Cerebellar nuclear complex (tissue), 1 donor: ENCODE results near the gene LYRM2.

Experiments
- DNase-seq, 2 experiments: peaks; one replicate each; lab custom pipeline; 2025; lab: John Stamatoyannopoulos, UW

Gene LYRM2

DNA sequence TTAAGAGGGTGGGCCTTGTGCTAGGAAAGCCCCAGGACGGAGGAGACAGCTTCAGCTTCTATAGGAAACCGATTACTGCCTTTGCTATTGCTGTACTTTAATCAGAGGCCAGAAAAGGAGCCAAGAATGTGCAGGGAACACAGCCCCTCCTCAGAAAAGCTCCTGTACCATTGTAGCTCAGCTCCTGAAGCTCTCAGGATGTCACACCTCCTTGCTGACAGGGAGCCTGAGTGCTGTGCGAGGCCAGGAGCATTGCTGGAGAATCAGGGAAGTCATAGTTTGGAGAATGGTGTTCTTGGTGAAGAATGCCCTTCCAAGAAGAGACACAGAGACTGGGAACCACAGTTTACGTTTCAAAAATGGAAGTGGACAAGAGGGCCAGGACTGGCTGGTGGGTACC lies 46.8 kb downstream of the LYRM2 start:
- no peak for DNase-seq

DNA sequence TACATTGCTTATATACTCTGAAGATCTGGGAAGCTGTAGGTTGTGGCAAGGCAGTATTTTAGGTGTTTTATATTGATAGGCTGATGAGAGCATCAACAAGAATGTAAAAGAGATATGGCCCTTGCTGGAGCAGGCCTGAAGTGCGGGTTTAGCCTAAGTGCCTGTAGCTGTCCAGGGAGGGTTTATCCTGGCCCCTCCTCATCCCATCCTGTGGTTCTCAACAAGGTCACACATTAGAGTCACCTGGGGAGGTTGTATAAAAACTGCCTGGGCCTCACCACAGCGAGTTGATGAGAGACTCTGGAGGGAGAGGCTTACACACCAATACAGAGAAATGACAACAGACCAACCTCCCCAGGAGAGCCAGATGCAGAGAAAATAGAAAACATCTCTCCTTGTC lies 48.4 kb downstream of the LYRM2 start:
- DNase-seq: no peak

DNA sequence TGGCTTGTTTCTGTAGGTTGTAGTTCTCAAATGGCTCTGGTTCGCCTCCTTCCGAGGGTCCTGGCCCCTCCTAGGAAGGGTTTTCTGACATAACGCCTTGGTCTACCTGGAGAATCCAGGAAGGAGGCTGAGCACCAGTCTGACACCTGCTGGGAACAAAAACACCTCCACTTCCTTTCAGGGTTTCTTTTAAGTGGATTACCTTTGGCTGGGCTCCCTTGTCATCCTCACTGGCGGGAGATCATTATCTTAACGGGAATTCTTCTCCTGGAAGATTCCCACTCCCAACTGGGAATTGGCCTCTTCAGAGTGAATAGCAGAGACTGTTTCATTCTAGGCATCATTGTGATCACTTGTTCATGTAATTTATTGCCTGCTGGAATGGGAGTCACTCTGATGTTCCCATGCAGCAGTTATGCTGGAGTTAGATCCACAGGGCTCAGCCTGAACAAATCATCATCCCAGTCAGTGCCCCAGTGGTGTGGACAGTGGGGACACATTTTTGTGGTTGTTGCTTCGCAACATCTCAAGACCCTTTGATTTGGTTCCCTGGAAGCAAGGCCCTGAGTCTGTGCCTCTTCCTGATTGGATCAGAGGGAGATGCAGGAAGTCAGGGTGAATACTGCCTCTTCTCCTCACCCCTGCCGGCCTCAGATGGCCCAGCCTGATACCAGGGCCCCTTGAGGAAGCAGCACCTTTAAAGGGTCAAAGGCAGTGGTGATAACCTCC lies 49.1 kb downstream of the LYRM2 start:
- DNase-seq: no peak

DNA sequence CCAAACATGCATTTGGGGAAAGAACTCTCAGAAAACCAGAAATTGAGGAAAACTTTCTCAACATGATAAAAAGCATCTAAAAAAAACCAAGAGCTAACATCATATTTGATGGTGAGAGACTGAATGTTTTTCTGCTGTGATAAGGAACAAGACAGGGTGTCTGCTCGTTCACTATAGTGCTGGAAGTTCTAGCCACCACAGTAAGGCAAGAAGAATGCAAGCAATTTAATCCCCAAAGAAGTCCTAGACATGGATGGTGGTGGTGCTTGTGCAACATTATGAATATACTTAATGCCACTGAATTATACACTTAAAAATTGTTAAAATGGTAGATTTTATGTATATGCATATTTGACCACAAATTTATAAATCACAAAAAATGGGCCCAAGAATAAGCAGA lies 53.4 kb downstream of the LYRM2 start:
- DNase-seq: no peak

DNA sequence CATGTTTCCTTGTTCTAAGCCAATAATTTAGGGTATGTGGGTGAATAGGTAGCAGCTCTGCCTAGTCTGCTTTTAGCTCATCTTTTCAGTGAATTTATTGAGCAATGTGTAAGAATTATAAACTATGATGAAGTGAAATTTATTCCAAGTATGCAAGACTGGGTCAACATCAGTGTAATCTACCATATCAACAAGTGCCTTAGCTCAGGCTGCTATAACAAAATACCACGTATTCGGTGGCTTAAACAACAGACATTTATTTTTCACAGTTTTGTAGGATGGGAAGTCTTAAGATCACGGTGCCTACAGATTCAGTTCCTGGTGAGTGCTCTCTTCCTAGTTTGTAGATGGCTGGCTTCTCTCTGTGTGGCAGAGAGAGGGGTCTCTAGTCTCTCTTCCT lies 54.0 kb downstream of the LYRM2 start:
- no peak for DNase-seq

DNA sequence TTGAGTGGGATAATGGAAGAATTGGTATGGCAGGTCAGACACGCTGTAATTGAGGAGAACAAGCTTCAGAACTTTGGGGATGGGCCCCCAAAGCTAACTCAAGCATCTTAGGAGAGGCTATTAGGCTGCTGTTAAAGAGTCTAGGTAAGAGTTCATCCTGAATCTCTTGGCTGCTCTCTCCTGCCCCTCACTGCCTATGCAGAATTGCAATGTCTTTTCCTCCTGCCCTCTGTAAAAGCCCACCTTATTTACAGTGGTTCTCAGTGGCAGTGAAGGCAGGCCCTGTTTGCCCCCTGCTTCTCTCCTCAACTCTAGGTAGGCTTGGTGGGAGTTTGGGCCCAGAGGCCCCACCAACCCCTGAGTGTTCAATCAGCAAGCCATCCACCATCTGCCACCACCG lies 55.0 kb downstream of the LYRM2 start:
- DNase-seq: no peak

DNA sequence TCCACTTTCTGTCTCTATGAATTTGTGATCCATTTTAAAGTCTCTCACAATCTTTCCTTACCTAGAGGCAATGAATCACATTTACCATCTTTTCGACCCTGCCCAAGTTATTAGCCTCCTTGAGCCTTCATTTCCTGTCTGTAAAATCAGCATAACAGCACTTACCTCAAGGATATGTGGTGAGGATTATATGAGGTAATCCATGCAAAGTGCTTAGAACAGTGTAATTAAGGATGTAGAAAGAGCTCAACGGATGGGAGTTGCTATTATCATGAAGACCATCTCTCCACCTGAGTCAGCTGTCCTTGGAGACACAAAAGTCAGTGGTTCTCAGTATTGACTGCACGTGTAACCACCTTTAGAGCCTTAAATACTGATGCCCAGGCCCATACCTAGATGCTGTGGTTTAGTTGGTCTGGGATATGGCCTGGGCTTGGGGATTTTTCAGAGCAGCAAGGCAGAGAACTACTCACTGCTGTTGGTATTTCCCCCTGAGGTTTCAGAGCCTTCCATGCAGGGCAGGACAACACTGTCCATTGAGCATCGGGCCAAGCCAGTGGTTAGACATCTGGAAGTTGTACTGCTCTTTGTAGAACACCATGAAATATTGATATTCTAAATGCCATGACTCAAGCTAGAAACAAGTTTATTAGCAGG lies 55.8 kb downstream of the LYRM2 start:
- DNase-seq: no peak

DNA sequence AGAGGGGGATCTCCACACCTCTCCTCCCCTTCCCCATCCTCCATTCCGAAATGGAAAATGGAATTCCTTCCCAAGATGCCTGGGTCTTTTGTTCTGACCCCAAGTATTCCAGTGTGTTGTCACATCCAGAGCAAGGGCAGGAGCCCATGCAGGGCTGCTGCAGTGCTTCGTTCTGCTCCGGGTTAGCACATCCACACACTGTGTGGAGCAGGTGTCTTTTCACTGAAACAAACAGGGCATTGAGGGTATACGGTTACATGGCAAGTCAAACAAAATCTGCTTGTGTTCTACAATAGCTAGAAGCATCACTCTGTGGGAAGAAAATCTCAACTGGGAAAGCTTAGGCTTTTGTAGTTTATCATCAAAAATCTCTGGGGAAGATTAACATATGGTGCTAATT lies 56.9 kb downstream of the LYRM2 start:
- DNase-seq: no peak

DNA sequence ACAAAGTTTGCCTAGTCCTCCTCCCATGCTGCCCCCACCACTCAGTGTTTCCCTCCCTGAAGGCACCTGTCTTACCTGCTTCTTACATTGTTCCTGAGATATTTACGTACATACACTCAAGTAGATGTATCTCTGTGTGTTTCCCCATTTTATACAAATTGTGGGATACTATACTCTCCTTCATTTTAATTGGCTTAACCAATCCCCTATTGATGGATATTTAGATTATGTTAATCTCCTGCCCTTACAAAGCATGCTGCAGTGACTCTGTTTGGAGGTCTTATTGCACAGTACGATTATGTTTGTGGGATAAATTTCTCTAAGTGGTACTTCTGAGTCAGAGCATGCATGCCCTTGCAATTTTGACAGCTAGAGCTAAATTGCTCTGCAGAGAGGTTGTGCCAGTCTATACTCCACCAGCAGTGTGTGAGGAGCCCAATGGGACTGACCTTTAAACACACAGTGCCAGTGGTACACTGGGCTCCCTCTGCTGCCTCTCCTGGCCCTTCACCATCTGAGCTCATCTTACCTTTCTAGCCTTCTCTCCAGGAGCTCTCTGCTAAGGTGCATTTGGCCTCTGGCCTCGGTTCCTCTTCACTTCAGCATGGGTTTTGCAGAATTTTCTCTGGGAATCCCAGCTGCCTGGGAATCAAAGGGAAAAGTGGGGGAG lies 57.4 kb downstream of the LYRM2 start:
- DNase-seq: no peak

DNA sequence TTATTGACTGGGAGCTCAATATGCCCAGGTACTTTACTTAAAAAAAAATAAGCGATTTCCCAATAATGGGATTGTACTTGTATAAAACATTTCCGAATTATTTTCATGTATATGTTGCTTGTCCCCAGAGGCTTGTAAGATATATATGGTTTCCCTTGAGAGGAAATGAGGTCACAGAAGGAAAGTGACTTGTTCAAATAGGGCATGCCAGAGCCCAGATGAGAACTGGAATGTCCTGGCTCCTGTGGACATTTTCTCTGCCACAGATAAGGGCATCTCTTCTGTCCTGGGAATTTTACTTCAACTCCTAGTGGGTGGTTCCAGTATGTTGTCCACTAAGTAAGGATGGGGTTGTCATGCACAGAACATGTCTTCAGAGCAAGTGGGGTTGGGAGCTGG lies 63.0 kb downstream of the LYRM2 start:
- DNase-seq: no peak

DNA sequence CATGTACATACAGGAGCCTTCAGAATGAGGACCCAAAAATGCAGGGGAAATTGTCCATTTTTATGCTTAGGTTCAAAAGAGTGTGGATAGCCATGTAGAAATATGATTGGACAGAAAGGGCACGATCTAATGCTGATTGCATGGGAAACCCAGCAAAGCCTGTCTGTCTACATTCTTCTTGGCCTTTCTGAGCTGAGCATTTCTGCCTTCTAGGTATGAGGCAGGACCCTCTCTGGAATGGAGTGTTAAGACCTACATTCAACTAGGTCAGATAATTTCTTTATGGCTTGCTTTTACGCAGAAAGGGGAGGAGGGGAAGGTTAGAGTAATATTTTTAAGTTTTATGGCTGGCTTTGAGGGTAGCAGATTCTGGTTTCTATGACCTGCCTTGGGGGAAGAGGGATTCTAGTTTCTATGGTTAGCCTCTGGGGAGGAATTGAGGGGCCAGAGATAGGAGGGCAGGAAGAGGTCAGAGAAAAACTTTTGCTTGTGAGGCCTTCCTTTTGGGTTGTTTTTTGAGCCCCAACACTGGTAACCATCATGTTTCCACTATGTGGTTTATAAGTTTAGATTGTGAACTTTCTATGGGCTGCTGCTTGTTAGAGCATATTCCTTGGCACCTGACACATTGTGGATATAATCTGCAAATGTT lies 63.5 kb downstream of the LYRM2 start:
- no peak for DNase-seq

DNA sequence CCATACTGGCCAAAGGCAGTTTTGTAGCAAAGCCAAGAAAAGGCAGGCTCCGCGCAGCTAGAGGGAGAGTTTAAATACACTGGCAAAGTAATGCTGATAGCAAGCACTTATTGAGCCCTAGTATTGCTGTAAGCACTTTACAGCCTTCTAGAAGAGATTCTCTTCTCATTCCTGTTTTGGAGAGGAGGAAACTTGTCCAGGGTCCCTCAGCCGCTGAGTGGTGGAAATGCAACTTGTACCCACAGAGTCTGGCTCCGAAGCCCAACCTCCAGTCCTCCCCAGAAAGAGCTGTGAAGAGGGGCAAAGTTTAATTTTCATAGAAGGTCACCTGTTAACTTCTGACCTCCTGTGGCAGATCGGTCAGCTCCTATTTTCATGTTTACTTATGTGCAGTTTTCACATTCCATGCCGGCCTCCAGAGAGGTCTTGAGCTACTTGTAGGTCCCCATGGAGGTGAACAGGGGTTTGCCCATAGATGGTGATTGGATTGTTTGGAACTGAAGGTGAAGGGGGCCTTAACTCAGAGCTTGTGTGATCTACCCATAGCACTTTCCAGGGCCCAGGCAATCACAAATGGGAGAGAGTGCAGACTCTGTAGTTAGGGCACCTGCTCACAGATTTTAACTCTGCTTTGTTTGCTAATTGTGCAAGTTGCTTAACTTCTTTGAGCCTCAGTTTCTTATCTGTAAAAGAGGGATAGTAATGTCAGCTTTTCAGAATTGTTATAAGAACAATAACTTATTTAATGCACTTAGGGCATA lies 70.7 kb downstream of the LYRM2 start:
- no peak for DNase-seq

DNA sequence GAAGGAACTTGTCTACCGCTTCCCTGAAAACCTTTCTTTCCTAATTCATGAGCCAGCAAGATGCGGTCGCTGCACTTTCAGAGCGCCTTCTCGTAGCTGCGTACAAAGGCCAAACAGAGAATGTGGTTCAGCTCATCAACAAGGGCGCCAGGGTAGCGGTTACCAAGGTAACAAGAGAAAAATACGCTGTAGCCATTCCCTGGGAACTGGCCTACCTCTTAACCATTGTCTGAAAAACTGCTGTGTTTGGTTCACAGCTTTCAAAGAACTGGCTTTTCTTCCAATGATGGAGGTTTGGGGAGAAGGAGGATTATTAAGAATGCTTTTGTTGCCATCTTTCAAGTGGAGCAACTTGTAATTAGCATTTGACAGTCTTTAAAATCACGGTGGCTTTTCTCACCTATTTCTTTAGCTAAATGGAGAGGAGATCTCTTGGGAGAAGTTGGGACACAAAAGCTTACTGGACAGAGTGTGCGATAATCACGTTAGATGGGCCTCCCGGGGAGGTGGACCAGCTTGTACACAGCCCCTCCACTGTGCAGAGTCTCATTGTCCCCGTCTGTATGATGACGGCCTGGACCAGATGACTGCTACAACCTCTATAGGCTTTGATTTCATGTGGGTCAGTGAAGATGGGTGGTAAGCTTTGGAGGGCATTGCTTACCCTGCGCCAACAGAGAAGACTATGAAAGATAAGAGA lies 71.5 kb downstream of the LYRM2 start:
- DNase-seq: peak in 1 of 2 experiments; percentile 77

DNA sequence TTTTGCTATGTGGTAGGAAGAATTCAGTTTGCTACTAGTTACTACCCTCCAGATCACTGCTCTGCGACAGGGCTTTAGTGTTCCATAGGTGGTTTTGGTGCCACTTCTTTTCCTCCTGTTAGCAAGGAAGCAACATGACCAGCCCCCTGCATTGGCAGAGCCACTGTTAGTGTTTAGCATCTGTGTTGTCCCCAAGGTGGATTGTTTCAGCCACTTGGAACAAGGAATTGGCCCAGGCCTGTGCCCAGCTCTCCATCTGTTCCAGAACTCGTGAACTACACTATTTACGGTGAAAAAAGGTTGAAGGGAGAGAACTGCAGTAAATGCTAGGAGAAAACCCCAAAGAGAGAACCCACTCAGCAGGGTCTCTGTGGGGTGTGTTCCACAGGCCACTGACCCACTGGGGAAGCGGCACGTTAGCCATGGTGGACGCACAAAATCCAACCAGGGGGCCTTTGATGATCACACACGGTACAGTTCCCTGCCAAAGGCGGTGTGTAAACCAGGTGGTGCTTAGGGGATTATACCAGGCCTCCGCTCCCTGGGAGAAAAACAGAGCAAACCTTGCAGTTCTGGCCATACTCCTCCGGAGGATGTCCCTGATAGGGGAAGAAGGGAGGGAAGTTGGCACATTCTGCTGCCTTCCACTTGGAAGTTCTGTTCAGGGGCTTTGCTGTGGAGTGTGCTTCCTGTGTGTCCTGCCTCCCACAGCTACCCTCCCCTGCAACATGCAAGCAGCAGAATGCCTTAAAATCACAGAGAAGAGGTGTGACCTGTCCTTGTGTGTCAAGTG lies 72.3 kb downstream of the LYRM2 start:
- DNase-seq: peak; percentile 66 to 77

DNA sequence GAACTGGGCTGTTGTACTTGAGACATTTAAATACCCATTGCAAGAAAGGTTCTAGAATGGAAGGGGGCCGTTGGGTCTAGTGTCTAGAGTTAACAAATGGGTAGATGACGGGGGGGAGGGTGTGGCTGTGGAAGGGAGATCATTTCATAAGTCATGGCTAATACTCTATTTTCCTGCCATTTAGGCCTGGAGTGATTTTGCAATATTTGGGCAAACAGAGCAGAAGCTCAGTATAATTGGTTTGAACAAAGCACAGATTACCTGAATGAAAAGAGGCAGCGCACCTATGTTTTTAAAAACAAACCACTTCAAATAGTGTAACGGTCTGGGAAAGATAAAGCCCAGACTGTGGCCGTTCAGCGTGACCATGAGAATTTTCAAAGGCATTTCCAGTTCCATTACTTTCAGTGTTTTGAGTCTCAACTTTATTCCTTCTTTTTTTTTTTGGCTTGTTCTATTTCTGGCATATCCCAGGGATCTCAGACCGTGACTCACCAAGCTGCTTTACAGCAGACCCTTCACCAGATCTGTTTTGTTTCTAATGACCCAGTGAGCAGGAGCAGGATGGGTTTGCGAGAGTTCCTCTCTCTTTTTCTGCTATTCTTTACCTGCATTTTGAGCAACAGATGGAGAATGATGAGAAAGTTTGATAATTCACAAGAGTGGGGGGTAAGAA lies 73.7 kb downstream of the LYRM2 start:
- peak in 1 of 2 experiments; percentile 3 for DNase-seq

DNA sequence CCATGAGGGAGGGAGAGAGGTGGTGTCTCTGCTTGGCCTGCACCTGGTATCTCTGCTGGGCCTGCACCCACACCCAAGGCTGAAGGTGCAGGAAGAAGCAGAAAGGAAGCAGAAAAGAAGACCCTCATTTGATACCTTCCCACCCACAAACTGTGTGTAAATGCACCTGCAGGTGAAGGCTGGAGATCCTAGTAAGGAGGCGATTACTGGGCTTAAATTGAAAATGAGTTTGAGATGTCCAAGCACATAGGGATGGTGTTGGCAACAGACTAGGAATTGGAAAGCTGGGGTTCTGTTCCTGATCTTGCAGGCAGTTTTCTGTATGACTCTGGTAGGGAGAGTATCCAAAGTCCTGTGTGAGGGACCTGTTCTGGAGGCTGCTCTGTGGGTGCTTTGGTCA lies 74.7 kb downstream of the LYRM2 start:
- no peak for DNase-seq

DNA sequence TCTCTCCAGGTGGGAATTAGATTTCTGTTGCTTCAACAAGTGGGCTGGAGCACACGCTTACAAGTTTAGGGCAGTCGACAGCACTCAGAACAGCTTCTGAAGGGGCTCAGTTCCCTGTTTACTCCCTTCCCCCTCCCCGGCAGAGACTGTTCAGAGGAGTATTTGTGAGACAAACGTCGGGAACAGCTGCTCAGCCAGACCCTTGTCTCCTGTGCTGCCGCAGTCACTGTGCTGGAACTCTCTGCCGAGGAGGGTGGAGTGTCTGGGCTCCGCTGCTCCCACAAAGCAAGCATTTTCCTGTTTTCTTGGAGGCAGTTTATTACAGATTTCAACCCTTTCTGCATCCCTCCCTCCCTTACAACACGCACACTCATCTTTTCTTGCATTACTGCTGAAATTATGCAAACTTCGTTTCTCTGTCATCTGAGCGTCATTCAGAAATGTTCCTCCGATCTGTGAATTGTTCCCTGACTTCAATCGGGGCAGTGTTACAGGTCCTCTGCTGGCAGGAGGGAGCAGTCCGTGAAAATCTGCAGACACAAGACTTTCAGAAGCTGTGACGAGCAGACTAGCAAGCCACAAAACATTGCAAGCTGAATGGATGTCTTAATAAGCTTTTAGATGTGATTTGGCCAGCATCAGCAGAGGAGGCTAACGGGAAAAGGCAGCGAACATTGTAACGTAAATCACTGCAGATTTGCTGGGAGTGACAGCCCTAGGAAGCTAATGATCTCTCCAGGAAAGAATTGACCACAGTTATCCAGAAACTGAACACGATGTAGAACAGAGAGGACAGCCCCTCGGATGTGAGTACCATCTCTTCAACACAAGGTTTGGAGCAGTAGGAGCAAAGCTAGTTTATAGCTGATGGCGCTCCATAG lies 76.2 kb downstream of the LYRM2 start:
- DNase-seq: peak in 1 of 2 experiments; percentile 69

DNA sequence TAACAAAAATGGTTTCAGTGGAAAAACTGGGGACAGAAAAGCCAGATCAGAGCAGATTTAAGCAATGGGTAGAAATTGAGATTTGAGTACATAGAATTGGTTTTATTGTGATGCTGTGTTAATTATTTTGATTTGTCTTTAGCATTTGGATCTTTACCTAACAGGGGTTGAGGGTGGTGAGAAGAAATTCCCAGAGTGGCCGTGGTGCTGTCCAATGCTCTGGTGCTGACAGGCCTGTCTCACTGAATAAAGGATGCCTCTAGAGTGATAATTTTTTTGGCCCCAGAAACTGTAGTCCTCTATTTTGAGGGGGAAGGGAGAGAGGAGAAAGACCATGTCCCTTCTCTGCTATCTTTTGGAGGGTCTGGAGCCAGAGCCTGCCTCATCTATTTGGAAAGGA lies 79.1 kb downstream of the LYRM2 start:
- no peak for DNase-seq

DNA sequence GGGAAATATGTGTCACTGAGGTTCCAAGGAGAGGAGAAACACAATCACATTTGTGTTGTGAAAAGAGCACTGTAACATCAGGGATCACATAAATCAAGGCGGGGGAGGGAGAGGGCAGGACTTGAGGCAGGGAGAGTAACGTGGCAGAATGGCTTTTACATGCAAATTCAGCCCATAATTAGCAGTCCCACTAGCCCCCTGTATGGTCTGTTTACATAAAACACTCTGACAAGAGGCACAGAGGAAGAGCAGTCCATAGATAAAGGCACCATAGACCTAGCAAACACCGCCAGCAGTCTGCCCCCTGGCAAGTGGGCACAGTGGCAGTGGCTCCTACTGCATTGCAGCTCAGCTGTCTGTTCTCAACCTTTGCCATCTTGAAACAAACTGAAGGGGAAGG lies 82.7 kb downstream of the LYRM2 start:
- DNase-seq: no peak
